GM23248 (cell line): ENCODE measurements around the gene CTAGE1. TPM values are rescaled to one million over a fixed set of nuclear protein-coding genes. Genes with fewer than 3 reads are reported as not detected.

Experiments
- DNase-seq: peaks from one replicate; pipeline ENCODE4 v3.0.0-alpha.2; 2015
- H2AFZ ChIP-seq: fragments of 200-600 bp; sonication (generic); 2 replicates; pipeline ENCODE4 v1.6.1; 2016; ENCODE audit warnings: antibody characterized with exemption
- H3F3A ChIP-seq: fragments of 200-600 bp; sonication (generic); 2 replicates; pipeline ENCODE4 v1.6.1; 2016; ENCODE audit warnings: mild to moderate bottlenecking, antibody characterized with exemption, mixed run types; ENCODE audit not compliant: insufficient read depth
- H3K27ac ChIP-seq: fragments of 200-600 bp; sonication (generic); 2 replicates; pipeline ENCODE4 v1.5.1; 2016; ENCODE audit warnings: mild to moderate bottlenecking
- H3K27me3 ChIP-seq: fragments of 200-600 bp; sonication (generic); replicated peaks from 2 replicates; pipeline ENCODE4 v1.6.1; 2016; ENCODE audit warnings: mild to moderate bottlenecking; ENCODE audit not compliant: insufficient read depth
- H3K36me3 ChIP-seq: fragments of 200-600 bp; sonication (generic); 2 replicates; pipeline ENCODE4 v1.6.1; 2016; ENCODE audit warnings: low read depth, mild to moderate bottlenecking
- H3K4me1 ChIP-seq: fragments of 200-600 bp; sonication (generic); 2 replicates; pipeline ENCODE4 v1.6.1; 2016; ENCODE audit warnings: mild to moderate bottlenecking; ENCODE audit not compliant: insufficient read depth
- H3K4me2 ChIP-seq: fragments of 200-600 bp; sonication (generic); one replicate; pipeline ENCODE4 v1.6.1; 2016; ENCODE audit warnings: mild to moderate bottlenecking; ENCODE audit not compliant: unreplicated experiment
- H3K4me3 ChIP-seq: fragments of 200-600 bp; sonication (generic); 2 replicates; pipeline ENCODE4 v1.5.1; 2016; ENCODE audit warnings: mild to moderate bottlenecking
- H3K79me2 ChIP-seq: fragments of 200-600 bp; sonication (generic); 2 replicates; pipeline ENCODE4 v1.6.1; 2016; ENCODE audit warnings: mild to moderate bottlenecking; ENCODE audit not compliant: insufficient read depth
- H3K9ac ChIP-seq: fragments of 200-600 bp; sonication (generic); 2 replicates; pipeline ENCODE4 v1.6.1; 2016; ENCODE audit warnings: mild to moderate bottlenecking
- H3K9me2 ChIP-seq: fragments of 200-600 bp; sonication (generic); 2 replicates; pipeline ENCODE4 v1.6.1; 2016; ENCODE audit warnings: mixed run types, mild to moderate bottlenecking, moderate library complexity; ENCODE audit not compliant: insufficient read depth
- H3K9me3 ChIP-seq: fragments of 200-600 bp; sonication (generic); one replicate; pipeline ENCODE4 v1.6.1; 2017; ENCODE audit warnings: low read depth
- H4K20me1 ChIP-seq: fragments of 200-600 bp; sonication (generic); 2 replicates; pipeline ENCODE4 v1.6.0; 2016; ENCODE audit not compliant: insufficient read depth
- EZH2 ChIP-seq: fragments of 200-600 bp; sonication (generic); IDR thresholded peaks from 2 replicates; pipeline ENCODE4 v1.6.1; 2018; ENCODE audit warnings: antibody characterized with exemption, mild to moderate bottlenecking; ENCODE audit not compliant: insufficient read depth, poor library complexity, severe bottlenecking
- EZH2phosphoT487 ChIP-seq: fragments of 200-600 bp; sonication (generic); IDR thresholded peaks from 2 replicates; pipeline ENCODE4 v1.6.1; 2018; ENCODE audit warnings: antibody characterized with exemption, moderate library complexity, mild to moderate bottlenecking, low read depth; ENCODE audit not compliant: insufficient read depth
- WGBS, 2 experiments: methylation state at CpG; one replicate each; pipeline ENCODE4 v1.1.6; 2015 to 2017; ENCODE audit warnings: low lambda C conversion rate in 2 of 2, low coverage in 1 of 2; ENCODE audit errors: missing lambda C conversion rate in 2 of 2; 5-methylcytosine and 5-hydroxymethylcytosine counted together
- in situ Hi-C: fragments of 300-500 bp; cut with MboI; formaldehyde crosslinking; loops from 2 replicates; pipeline ENCODE4 v1.15.0; 2020
- polyA plus RNA-seq: library from polyadenylated mRNA; unstranded; fragments of >200 nt; fragmentation: Nextera tagmentation; extraction: Ambion mirVana; gene quantifications from 2 replicates; pipeline ENCODE4 v1.2.1, GENCODE V29; 2016
- total RNA-seq: library from RNA; depleted of rRNA; stranded (reverse); fragments of >200 nt; shearing (Covaris generic); gene quantifications from 2 replicates; pipeline ENCODE4 v1.2.3, GENCODE V29; 2014

CTAGE1 gene
- total and polyA plus RNA-seq, 2 experiments from 2014 or later = 0.06 to 0.11 TPM

GRCh38 chr18:22408059-22408458 is 9.7 kb downstream of the CTAGE1 start:
- 92 to 94% methylated on average over 3 of the region's 3 CpGs for WGBS, 2 experiments
- H3K9me2 ChIP-seq = no peaks in the 10 kb centered on the region
- H3K27ac ChIP-seq = no peak overlapping the region
- TF ChIP-seq EZH2 (no peak), EZH2phosphoT487 (no peak)
- H3K9me3 ChIP-seq = no peaks in the 10 kb centered on the region
- H3K4me1 ChIP-seq = peaks cover 12% of the 10 kb centered on the region
- H3K4me3 ChIP-seq = no peak overlapping the region
- no peak overlapping the region for H3K9ac ChIP-seq
- H4K20me1 ChIP-seq = no peaks in the 10 kb centered on the region
- H3K36me3 ChIP-seq = no peaks in the 10 kb centered on the region
- DNase-seq = no peak
- in situ Hi-C loops = no loop called here
- H2AFZ ChIP-seq = no peak overlapping the region
- no peak overlapping the region for H3K4me2 ChIP-seq
- H3K79me2 ChIP-seq = no peaks in the 10 kb centered on the region
- peaks cover 16% of the 10 kb centered on the region; the same call in 1 of the 2 replicates for H3F3A ChIP-seq
- no peaks in the 10 kb centered on the region for H3K27me3 ChIP-seq

- Histone ChIP-seq H3K36me3 (no peaks in the 10 kb centered on the region), H3K9me2 (no peaks in the 10 kb centered on the region), H4K20me1 (no peaks in the 10 kb centered on the region), H3F3A (no peaks in the 10 kb centered on the region), H3K27me3 (no peaks in the 10 kb centered on the region), H3K79me2 (no peaks in the 10 kb centered on the region), H3K4me2 (no peak overlapping the region), H3K27ac (no peak overlapping the region), H3K4me3 (no peak overlapping the region), H3K9me3 (no peaks in the 10 kb centered on the region), H3K4me1 (no peaks in the 10 kb centered on the region), H3K9ac (no peak overlapping the region), H2AFZ (no peak overlapping the region)
- DNase-seq = no peak
- in situ Hi-C loops = no loop called here
- TF ChIP-seq EZH2 (no peak), EZH2phosphoT487 (no peak)
Measured at GRCh38 chr18:22405142-22405541, 12.6 kb downstream of the CTAGE1 start.

GRCh38 chr18:22403950-22404349 is 13.8 kb downstream of the CTAGE1 start:
- Histone ChIP-seq H3K9me2 (no peaks in the 10 kb centered on the region), H3K79me2 (no peaks in the 10 kb centered on the region), H3K9ac (no peak overlapping the region), H3K9me3 (no peaks in the 10 kb centered on the region), H3K4me2 (no peak overlapping the region), H3K27ac (no peak overlapping the region), H3F3A (no peaks in the 10 kb centered on the region), H3K36me3 (no peaks in the 10 kb centered on the region), H3K27me3 (no peaks in the 10 kb centered on the region), H3K4me3 (no peak overlapping the region), H4K20me1 (no peaks in the 10 kb centered on the region), H2AFZ (no peak overlapping the region), H3K4me1 (no peaks in the 10 kb centered on the region)
- DNase-seq = no peak
- in situ Hi-C loops = no loop called here
- WGBS, 2 experiments = 68 to 78% methylated on average over 3 of the region's 3 CpGs
- TF ChIP-seq EZH2 = no peak

- TF ChIP-seq EZH2phosphoT487 = no peak
- TF ChIP-seq EZH2 = no peak
- Histone ChIP-seq H3K9ac (no peak overlapping the region), H3K4me1 (no peaks in the 10 kb centered on the region; the same call in 1 of the 2 replicates), H3K79me2 (no peaks in the 10 kb centered on the region), H3K27me3 (no peaks in the 10 kb centered on the region), H3K4me3 (no peak overlapping the region), H3F3A (no peaks in the 10 kb centered on the region), H4K20me1 (no peaks in the 10 kb centered on the region), H2AFZ (no peak overlapping the region), H3K36me3 (no peaks in the 10 kb centered on the region), H3K9me2 (no peaks in the 10 kb centered on the region), H3K27ac (no peak overlapping the region), H3K4me2 (no peak overlapping the region), H3K9me3 (no peaks in the 10 kb centered on the region)
- in situ Hi-C loops = no loop called here
- peak; percentile 29 for DNase-seq
- 66 to 73% methylated on average over 3 of the region's 3 CpGs for whole genome bisulfite sequencing, 2 experiments
Measured at GRCh38 chr18:22399949-22400348, 17.8 kb downstream of the CTAGE1 start.

- WGBS, 2 experiments = 47 to 58% methylated on average over 4 of the region's 4 CpGs
- H3K9me2 ChIP-seq = no peaks in the 10 kb centered on the region
Measured at GRCh38 chr18:22398464-22398863, 19.3 kb downstream of the CTAGE1 start.

More at GRCh38 chr18:22398464-22398863, 19.3 kb downstream of the CTAGE1 start:
- H3K27ac ChIP-seq = no peak overlapping the region
- TF ChIP-seq EZH2phosphoT487 = no peak
- TF ChIP-seq EZH2 = no peak
- H3K4me2 ChIP-seq = no peak overlapping the region
- no peaks in the 10 kb centered on the region for H3K27me3 ChIP-seq
- H3K4me1 ChIP-seq = no peaks in the 10 kb centered on the region; the same call in 1 of the 2 replicates
- H4K20me1 ChIP-seq = no peaks in the 10 kb centered on the region
- H3K4me3 ChIP-seq = no peak overlapping the region
- no peaks in the 10 kb centered on the region for H3K9me3 ChIP-seq
- no peak overlapping the region for H3K9ac ChIP-seq
- no peaks in the 10 kb centered on the region for H3K79me2 ChIP-seq
- H2AFZ ChIP-seq = no peak overlapping the region
- no peaks in the 10 kb centered on the region for H3F3A ChIP-seq
- in situ Hi-C loops = no loop called here
- no peaks in the 10 kb centered on the region for H3K36me3 ChIP-seq
- no peak for DNase-seq
